Limb (tissue), 2 donors: Measurements from ENCODE around the gene ABHD11.

Source experiments
- DNase-seq, 2 donors: peaks; one replicate each; pipeline ENCODE4 v3.0.0-alpha.2; 2016; ENCODE audit errors: extremely low spot score in 2 of 2

ABHD11 gene

GRCh38 chr7:73701357-73701995 lies 37.1 kb downstream of the ABHD11 start:
- no peak for DNase-seq

- no peak for DNase-seq
Measured at GRCh38 chr7:73700581-73701134, 37.9 kb downstream of the ABHD11 start.

- DNase-seq: no peak
Measured at GRCh38 chr7:73700069-73700423, 38.6 kb downstream of the ABHD11 start.

- no peak for DNase-seq
Measured at GRCh38 chr7:73699370-73700068, 39.1 kb downstream of the ABHD11 start.

- DNase-seq: no peak
Measured at GRCh38 chr7:73698410-73698809, 40.2 kb downstream of the ABHD11 start.

DNA sequence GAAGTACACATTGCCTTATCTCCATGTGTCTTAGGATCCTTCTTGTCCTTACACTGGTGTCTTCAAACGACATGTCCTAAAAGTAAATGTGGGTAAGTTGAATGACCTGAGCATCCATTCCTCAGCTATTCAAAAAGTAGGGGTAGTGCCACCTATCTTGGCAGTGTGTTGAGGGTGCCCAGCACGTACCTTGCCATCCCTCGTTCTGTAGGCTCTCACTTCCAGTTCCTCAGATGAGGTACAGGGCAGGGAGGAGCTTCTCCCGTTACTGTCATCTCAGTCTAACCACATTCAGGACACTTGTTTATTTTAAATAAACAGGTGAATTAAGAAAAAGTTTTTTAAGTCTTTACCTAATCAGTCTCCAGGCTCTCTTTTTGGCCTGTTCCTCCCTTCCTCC lies 42.2 kb downstream of the ABHD11 start:
- DNase-seq: no peak

- no peak for DNase-seq
Measured at GRCh38 chr7:73690646-73691045, 48.0 kb downstream of the ABHD11 start.

GRCh38 chr7:73688288-73688687 lies 50.3 kb downstream of the ABHD11 start:
- no peak for DNase-seq
